ENCODE data around the gene NAT16. TPM values are rescaled to one million over a fixed set of nuclear protein-coding genes. Genes with fewer than 3 reads are reported as not detected.
A peak's percentile ranks its signal among the peaks of the same experiment; 100 is the strongest.
"Not testable (repeated sequence)": the region's sequence is repeated elsewhere in the genome, so short reads cannot be mapped to it uniquely, and the experiment has no call there.

Gene NAT16
- 0.93 TPM in 1 of 2 replicates, not detected in the other for total RNA-seq (2014; rRNA removed; shearing (Covaris generic))

GRCh38 chr7:101180130-101180755, at the start of gene NAT16:
Gene NAT16, minus strand, starts transcription at chr7:101180293. Its CDS starts 5,486 bp downstream, at chr7:101174807.
- DNase-seq (ENCODE audit: low spot score) = no peak

DNA sequence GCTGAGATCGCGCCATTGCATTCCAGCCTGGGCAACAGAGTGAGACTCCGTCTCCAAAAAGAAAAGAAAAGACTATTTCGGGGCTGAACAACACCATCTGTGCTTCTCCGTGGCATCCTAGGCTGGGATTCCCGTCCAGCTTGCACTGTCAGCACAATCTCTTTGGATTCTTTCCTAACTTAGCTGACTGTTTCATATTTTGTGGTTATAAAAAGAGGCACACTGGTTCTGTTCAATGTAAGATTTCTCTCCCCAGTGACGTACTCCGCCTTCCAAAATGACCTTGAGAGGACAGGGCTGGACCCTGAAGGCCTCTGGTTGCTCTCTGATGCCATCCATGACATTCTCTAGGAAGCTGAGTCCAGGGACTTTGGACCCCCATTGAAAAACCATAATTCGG, 46.6 kb upstream of the NAT16 start:
- no peak for DNase-seq (ENCODE audit: low spot score)

DNA sequence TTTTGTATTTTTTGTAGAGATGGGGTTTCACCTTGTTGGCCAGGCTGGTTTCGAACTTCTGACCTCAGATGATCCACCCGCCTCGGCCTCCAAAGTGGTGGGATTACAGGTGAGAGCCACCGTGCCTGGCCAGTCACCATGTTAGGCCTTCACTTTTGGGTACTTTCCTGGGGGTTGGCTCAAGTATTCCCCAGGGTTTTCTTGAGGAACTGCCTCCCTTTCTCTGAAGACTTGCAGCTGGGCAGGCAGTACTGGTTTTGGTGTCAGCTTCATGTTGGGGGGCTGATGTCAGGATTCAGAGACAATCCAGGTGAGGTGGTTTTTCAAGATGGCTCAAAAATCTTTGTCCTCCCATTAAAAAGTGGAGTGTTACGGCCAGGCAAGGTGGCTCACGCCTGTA, 45.6 kb upstream of the NAT16 start:
- DNase-seq (ENCODE audit: low spot score) = no peak

- no peak for DNase-seq (ENCODE audit: low spot score)
These were observed 43.4 kb upstream of the NAT16 start for GRCh38 chr7:101223528-101223927.

DNA sequence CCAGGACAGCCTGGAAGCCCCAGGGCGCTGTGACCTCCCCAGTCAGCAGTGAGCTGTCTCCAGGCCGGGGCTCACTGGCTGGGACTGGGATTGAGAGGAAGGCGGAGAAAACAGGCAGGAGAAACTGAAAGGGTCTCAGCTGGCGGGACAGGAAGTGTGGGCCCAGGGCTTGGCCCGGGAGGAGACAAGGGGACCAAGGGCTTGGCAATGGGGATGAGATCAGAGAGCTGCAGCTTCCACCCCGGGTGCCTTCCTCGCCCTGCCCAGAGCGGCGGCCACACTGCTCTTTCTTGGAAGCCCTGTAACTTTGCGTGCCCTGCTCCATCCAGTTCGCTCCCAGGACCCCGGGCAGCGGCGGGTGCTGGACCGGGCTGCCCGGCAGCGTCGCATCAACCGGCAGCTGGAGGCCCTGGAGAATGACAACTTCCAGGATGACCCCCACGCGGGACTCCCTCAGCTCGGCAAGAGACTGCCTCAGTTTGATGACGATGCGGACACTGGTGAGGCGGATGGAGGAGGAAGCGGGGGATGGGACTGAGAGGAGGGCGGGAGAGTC, 42.3 kb upstream of the NAT16 start:
- DNase-seq (ENCODE audit: low spot score) = no peak

DNA sequence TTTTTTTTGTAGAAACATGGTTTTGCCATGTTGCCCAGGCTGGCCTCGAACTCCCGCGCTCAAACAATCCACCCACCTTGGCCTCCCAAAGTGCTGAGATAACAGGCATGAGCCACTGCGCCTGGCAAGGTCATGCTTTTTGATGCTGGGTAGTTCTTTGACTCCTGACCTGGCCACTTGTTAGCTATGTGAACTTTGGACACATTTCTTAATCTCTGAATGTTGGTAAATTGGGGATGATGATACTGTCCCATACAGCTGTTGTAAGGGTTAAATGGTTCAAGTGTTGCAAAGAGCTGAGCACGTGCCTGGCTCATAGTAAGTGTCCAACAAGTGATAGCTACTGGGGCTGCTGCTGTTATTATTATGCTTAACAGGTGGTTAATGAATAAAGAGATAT, 40.2 kb upstream of the NAT16 start:
- no peak for DNase-seq (ENCODE audit: low spot score)

DNA sequence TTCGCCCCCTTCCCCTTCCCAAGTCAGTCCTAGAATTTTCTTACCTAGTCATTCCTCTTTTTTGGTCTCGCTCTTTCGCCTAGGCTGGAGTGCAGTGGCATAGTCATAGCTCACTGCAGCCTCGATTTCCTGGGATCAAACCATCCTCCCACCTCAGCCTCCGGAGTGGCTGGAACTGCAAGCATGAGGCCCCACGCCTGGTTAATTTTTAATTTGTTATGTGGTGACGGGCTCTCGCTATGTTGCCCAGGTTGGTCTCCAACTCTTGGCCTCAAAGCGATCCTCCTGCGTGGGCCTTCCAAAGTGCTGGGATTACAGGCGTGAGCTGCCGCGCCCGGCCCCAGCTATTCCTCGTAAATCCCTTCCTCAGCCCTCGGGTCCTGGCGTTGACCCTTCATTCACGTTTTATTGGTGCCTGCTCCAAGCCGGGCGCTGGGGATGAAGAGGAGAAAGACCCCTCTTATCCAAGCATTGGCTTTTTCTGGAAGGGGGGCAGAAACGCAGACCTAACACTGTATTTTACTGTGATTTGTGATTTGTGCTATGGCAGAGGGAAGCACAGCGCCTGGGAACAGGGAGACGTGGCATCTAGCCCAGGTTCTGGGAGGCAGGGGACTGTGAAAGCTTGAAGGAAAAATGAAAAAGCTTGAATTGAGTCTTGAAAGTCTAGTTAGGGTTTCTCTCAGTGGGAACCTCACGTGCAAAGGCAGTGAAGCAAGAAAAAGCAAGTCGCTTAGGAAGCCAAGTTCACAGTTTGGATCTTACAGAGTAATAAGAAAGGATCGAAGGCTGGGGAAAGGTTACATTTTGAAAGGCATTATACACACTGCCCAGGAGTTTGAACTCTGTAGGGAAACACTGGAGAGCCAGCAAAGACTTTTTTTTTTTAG, 38.4 kb upstream of the NAT16 start:
- no peak for DNase-seq (ENCODE audit: low spot score)

DNA sequence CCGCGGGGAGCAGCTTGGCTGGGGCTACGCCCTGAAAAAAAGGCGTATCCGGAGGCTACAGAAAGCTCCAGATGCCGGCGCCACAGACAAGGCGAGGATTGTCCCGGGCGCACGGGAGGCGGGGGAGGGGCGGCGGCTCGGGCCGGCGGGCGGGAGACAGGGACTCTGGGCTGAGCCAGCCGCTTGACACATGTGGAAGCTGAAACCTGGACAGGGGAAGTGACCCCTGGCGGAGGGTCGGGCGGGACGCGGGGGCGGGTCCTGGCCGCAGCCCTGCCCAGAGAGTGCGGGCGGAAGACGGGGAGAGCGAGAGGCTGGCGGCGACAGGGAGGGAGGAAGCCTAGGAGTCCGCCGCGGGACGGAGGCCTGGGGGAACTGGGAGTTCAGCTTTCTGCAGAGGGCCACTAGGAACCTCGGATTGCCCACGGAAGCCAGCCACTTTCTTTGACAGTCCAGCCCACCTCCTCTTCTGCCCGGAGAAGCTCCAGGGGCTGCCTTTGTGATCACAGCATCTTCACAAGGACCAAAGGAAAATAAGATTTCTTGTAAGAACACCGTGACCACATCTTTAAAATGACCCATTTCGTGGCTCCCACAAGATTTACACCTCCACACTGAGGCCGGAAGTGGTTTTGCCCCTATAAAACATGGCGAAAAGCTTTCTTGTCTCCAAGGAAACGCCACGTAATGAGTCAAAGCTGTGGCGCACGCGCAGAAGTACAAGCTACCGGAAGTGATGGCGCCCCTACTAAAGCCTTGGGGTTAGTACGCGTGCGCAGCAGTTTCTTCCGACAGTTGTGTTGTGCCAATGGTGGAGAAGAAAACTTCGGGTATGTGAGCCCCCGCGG, 37.5 kb upstream of the NAT16 start, which contains the start of the genes PLOD3 and ZNHIT1:
Gene PLOD3 (minus strand): TSS at position 194 of the 848 bp plus-strand sequence. CDS start 307 bp downstream, outside the sequence.
Gene ZNHIT1 (plus strand): TSS at position 778 of the 848 bp plus-strand sequence. CDS start 31 bp downstream, at position 809.
- DNase-seq (ENCODE audit: low spot score) = peak; percentile 99

GRCh38 chr7:101216860-101217387, 36.8 kb upstream of the NAT16 start:
- DNase-seq (ENCODE audit: low spot score) = no peak

DNA sequence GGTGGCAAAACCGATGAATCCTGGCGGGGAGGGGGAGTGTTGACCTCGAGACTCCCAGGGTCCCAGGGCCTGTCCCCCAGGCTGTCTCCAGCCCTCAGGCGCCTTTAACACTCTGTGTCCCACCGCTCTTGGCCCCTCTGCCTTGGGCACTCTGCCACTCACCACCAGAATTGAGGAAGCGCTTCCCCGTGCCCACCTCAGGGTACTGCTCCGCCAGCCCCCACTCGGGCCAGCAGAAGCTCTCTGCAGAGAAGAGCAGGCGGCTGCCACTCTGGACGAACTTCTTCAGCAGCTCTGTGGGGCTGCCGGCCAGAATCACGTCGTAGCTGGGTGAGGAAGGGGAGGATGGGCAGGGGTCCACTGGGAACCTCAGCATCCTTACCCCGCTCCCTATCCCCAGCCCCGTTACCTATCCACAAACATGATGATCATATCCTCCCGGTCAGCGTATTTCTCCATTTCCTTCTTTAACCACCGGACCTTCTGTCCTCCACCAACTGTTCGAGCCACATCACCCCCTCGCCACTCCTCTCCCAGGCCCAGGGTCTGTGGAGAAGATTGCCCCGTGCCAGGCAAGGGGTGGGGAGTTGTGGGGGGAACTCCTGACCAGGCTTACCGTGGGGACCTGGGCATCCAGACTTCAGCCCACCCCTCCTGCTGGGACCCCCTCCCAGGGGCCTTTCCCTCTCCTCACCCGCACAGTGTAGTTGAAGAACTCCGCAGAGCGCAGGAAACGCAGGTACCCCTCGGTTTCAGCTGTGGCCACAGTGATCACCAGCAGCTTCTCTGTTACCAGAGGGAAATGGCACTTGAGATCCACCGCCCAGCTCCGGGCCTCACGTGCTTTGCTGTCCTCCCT, 36.1 kb upstream of the NAT16 start:
- peak; percentile 34 for DNase-seq (ENCODE audit: low spot score)

GRCh38 chr7:101212014-101212413, 31.9 kb upstream of the NAT16 start:
- DNase-seq (ENCODE audit: low spot score) = no peak

- no peak for DNase-seq (ENCODE audit: low spot score)
These were observed 31.4 kb upstream of the NAT16 start for GRCh38 chr7:101211501-101211900.

DNA sequence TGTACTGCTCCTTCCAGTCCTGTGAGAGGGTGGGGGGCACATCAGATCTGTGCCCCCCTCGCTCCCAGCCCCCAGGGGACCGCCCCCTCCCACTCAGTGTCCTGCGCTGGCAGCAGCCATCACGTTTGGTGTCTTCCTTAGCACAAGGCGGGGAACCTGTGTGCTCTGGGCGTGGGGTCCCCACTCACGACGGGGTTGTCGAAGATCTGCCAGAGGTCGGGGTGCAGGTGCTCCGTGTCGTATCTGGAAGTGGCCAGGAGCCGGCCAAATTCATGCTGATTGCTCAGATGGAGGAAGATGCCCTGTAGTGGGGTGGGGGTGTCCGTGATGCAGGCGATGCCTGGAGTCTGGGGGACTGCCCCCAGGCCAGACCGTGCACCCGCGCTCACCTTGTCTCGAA, 30.1 kb upstream of the NAT16 start:
- DNase-seq (ENCODE audit: low spot score) = no peak

GRCh38 chr7:101208794-101209193, 28.7 kb upstream of the NAT16 start:
- no peak for DNase-seq (ENCODE audit: low spot score)

DNA sequence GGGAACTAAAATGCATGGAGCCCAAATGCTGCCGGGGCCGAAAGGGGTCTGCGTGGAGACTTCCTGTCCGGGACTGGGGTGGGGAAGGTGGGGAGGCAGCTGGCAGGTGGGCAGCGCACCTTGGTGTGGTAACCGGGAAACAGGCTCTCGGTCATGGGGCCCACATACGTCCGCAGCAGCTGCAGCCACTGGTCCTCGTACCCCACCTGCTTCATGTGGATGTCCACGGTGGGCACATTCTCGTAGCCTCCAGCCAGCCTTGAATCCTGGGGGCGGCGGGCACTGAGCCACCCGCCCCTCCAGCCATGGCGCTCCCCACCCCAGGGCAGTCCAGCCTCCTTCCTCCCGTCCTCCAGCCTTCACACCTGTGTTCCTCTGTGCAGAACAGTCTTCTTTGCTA, 27.4 kb upstream of the NAT16 start:
- no peak for DNase-seq (ENCODE audit: low spot score)

DNA sequence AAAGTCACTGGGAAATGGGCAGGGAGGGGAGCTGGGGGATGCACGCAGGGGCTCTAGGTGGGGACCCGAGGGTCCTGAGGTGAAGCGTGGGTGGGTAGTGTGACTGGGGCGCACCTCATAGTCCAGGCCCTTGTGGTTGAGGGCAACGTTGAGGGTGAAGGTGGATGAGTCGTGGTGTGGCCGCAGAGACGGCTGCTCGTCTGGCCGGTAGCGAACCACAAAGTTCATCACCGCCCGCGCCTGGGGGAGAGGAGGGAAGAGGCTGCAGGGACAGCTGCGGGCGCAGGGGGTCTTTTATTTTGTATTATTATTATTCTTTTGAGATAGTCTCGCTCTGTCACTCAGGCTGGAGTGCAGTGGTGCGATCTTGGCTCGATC, 26.6 kb upstream of the NAT16 start:
- no peak for DNase-seq (ENCODE audit: low spot score)

- DNase-seq (ENCODE audit: low spot score) = no peak
These were observed 26.0 kb upstream of the NAT16 start for GRCh38 chr7:101205901-101206664.

DNA sequence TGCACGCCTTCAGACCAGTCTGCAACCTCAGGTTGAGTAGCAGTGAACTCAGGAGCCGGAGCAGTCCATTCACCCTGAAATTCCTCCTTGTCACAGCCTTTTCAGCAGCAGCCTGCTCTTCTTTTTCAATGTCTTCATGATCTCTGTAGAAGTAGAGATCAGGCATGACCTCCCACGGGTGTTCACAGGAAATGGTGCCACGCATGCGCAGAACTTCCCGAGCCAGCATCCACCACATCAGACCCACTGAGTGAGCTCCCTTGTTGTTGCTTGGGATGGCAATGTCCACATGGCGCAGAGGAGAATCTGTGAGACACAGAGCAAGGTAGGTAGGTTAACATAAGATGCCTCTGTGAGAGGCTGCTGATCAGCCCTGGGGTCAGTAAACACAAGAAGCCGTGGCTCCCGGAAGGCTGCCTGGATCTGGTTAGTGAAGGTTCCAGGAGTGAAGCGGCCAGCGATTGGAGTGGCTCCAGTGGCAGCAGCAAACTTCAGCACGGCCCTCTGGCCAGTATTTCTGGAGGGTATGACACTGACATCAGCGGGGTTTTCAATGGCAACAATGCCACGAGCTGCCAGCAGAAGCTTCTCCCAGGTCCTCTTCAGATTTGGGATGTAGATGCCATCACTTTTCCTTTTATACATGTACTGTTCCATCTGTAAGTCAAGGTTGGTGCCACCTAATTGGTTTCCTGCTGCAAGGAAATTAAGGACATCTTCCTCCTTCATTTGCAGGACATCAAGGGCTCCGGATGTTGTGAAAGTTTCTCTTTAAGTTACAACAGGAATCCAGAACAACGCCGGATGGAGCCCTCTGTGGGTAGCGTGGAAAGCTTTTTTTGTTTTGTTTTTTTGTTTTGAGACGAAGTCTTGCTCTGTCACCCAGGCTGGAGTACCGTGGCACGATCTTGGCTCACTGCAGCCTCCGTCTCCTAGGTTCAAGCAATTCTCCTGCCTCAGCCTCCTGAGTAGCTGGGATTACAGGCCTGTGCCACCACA, 23.9 kb upstream of the NAT16 start:
- DNase-seq (ENCODE audit: low spot score) = not testable (repeated sequence)

DNA sequence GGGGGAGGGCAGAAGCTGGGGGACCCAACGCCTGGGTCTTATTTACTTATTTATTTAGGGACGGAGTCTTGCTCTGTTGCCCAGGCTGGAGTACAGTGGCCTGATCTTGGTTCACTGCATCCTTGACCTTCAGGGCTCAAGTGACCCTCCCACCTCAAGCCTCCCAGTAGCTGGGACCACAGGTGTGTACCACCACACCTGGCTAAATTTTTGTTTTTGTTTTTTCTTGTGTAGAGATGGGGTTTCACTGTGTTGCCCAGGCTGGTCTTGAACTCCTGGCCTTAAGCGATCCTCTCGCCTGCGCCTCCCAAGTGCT, 22.5 kb upstream of the NAT16 start:
- DNase-seq (ENCODE audit: low spot score) = no peak
